ENCODE data around the gene DCUN1D3. TPM values are rescaled to one million over a fixed set of nuclear protein-coding genes. Genes with fewer than 3 reads are reported as not detected.

DCUN1D3 gene
- total RNA-seq, 1 experiment from 2014 or later, result 17.0 TPM

DNA sequence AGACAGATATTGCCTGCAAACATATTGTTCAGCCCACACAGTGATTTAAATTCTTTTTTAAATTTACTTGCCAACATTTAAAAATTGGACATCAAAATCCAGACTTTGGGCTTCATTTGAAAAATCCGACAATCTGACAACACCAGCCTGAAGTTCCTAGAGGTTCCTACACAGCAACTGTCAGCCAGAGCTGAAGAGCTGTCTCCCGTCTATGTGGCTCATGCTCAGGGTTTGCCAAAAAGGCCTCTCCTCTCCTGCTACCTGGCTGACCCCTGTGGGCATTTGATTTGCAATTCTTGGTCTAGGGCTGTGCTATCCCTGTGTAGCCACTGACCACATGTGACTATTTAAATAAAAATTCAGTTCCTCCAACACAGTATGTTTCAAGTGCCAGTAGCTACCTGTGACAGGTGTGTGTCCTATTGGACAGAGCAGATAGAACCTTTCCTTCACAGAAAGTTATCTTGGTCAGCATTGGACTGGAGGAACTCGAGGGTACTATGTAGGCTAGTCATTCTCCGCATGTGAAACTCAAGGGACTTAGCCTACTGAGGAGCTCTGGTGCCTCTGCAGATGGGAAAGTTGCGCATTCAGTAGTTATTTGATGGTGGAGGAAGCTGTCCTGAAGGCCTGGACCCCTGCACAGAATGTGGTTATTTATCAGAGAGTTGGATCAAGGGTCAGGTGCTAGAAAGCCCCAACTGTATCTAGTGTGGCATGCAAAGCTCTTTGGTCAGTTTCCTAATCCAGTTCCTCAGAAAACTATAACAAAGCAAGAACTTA, 3.1 kb upstream of the DCUN1D3 start:
- peaks cover 80% of the 10 kb centered on the region for H3K4me1 Mint-ChIP-seq (ENCODE audit: low read depth, unreplicated experiment)
- CTCF ChIA-PET, result no interaction called here
- intact Hi-C loops (cut with micrococcal nuclease; ENCODE audit: unreplicated experiment), result no loop called here

DNA sequence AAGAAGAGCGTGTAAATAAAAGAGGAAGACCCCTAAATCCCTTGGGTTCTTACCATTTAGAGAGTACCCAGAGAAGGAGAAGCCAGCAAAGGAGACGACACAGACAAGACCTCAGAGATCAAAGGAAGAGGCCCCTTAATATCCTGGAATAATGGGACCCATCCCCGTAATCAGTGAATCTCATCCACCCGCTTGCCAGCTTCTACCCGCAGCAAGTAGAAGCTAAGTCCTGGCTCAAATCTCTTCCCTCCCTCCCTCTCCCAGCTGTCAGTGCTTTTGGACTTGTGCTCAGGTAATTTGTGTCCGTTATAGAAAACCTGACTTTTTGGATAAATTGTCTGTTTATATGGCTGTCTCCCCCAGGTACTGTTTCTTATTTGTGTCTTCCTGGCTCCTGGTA, 2.3 kb upstream of the DCUN1D3 start:
- no TSS peak for BruUV-seq (replicated peaks)
- Mint-ChIP-seq H3K27ac (ENCODE audit: unreplicated experiment) (peak overlapping the region; percentile 94), H3K4me1 (ENCODE audit: low read depth, unreplicated experiment) (peaks cover 80% of the 10 kb centered on the region), H3K4me3 (ENCODE audit: low read depth, unreplicated experiment) (peak overlapping the region; percentile 75), H3K36me3 (ENCODE audit: insufficient read depth, unreplicated experiment) (peaks cover 55% of the 10 kb centered on the region), H3K9me3 (ENCODE audit: low read depth, unreplicated experiment) (no peaks in the 10 kb centered on the region), H3K27me3 (ENCODE audit: unreplicated experiment) (no peaks in the 10 kb centered on the region)
- intact Hi-C loops (cut with micrococcal nuclease; ENCODE audit: unreplicated experiment), result no loop called here
- TF ChIP-seq CTCF (IDR thresholded peaks at IDR 0.05; ENCODE audit: unreplicated experiment), result no peak
- CTCF ChIA-PET, result no interaction called here
- DNase-seq, result no peak

More for the DNA sequence above, 3.1 kb upstream of the DCUN1D3 start:
- TF ChIP-seq CTCF (IDR thresholded peaks at IDR 0.05; ENCODE audit: unreplicated experiment), result no peak
- Mint-ChIP-seq H3K36me3 (ENCODE audit: insufficient read depth, unreplicated experiment) (peaks cover 48% of the 10 kb centered on the region), H3K27ac (ENCODE audit: unreplicated experiment) (no peak overlapping the region), H3K9me3 (ENCODE audit: low read depth, unreplicated experiment) (peaks cover 2% of the 10 kb centered on the region), H3K4me3 (ENCODE audit: low read depth, unreplicated experiment) (no peak overlapping the region), H3K27me3 (ENCODE audit: unreplicated experiment) (no peaks in the 10 kb centered on the region)
- no peak for DNase-seq
- no TSS peak for BruUV-seq (replicated peaks)

GRCh38 chr16:20901436-20902112, 1.4 kb upstream of the DCUN1D3 start:
- TF ChIP-seq CTCF (IDR thresholded peaks at IDR 0.05; ENCODE audit: unreplicated experiment), result no peak
- Mint-ChIP-seq H3K9me3 (ENCODE audit: low read depth, unreplicated experiment) (no peaks in the 10 kb centered on the region), H3K27me3 (ENCODE audit: unreplicated experiment) (no peaks in the 10 kb centered on the region), H3K4me3 (ENCODE audit: low read depth, unreplicated experiment) (peak overlapping the region; percentile 75), H3K36me3 (ENCODE audit: insufficient read depth, unreplicated experiment) (peaks cover 55% of the 10 kb centered on the region), H3K27ac (ENCODE audit: unreplicated experiment) (peak overlapping the region; percentile 94), H3K4me1 (ENCODE audit: low read depth, unreplicated experiment) (peaks cover 76% of the 10 kb centered on the region)
- intact Hi-C loops (cut with micrococcal nuclease; ENCODE audit: unreplicated experiment), result loop anchor here (2.0 kb wide), 1 partner anchor 23 kb away; no protein-coding TSS in a partner anchor
- BruUV-seq (replicated peaks), result TSS peak; percentile 49
- peak; percentile 81 for DNase-seq
- CTCF ChIA-PET, result interaction anchor here (0.5 kb wide), 1 partner anchor 580 kb away, joined by 6 read pairs; no protein-coding TSS in a partner anchor

GRCh38 chr16:20901068-20901435, 894 bp upstream of the DCUN1D3 start:
- no TSS peak for BruUV-seq (replicated peaks)

More at GRCh38 chr16:20901068-20901435, 894 bp upstream of the DCUN1D3 start:
- DNase-seq, result no peak
- CTCF ChIA-PET, result interaction anchor here (0.5 to 1.0 kb wide), 2 partner anchors 201 to 580 kb away, joined by 3 to 6 read pairs; no protein-coding TSS in a partner anchor
- peak overlapping the region; percentile 94 for H3K27ac Mint-ChIP-seq (ENCODE audit: unreplicated experiment)
- H3K4me1 Mint-ChIP-seq (ENCODE audit: low read depth, unreplicated experiment), result peaks cover 71% of the 10 kb centered on the region
- peak overlapping the region; percentile 75 for H3K4me3 Mint-ChIP-seq (ENCODE audit: low read depth, unreplicated experiment)
- no peaks in the 10 kb centered on the region for H3K9me3 Mint-ChIP-seq (ENCODE audit: low read depth, unreplicated experiment)
- intact Hi-C loops (cut with micrococcal nuclease; ENCODE audit: unreplicated experiment), result loop anchor here (2.0 kb wide), 1 partner anchor 22 kb away; no protein-coding TSS in a partner anchor
- TF ChIP-seq CTCF (IDR thresholded peaks at IDR 0.05; ENCODE audit: unreplicated experiment), result no peak
- H3K27me3 Mint-ChIP-seq (ENCODE audit: unreplicated experiment), result no peaks in the 10 kb centered on the region
- peaks cover 55% of the 10 kb centered on the region for H3K36me3 Mint-ChIP-seq (ENCODE audit: insufficient read depth, unreplicated experiment)
